ENCODE data around the gene TMEM38B.

TMEM38B gene

DNA sequence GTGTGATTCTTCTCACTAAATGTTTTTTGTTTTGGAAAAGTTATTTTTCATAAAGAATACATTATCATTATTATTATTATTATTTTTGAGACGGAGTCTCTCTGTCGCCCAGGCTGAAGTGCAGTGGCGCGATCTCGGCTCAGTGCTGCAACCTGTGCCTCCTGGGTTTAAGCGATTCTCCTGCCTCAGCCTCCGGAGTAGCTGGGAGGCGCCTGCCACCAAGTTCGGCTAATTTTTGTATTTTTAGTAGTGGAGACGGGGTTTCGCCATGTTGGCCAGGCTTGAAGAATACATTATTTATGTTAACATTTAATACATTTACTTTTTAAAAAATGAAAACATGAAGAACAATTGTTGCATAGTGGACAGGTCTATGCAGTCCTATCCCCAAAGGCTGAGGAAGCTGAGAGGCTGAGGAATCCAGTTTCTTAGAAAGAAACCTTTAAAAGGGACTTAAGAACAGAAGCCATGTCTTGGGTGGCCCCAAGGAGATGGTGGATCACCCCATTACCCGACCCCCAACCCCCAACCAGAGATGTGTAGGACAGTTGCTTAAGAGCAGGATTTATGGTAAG, 2.0 kb downstream of the TMEM38B start:
- no peak for DNase-seq (ENCODE audit: low read depth in 1 of 2, low spot score in 1 of 2)
- TF ChIP-seq SPI1 (IDR thresholded peaks at IDR 0.05; ENCODE audit: borderline replicate concordance, low read depth), result no peak
- TF ChIP-seq, protein P1, sequence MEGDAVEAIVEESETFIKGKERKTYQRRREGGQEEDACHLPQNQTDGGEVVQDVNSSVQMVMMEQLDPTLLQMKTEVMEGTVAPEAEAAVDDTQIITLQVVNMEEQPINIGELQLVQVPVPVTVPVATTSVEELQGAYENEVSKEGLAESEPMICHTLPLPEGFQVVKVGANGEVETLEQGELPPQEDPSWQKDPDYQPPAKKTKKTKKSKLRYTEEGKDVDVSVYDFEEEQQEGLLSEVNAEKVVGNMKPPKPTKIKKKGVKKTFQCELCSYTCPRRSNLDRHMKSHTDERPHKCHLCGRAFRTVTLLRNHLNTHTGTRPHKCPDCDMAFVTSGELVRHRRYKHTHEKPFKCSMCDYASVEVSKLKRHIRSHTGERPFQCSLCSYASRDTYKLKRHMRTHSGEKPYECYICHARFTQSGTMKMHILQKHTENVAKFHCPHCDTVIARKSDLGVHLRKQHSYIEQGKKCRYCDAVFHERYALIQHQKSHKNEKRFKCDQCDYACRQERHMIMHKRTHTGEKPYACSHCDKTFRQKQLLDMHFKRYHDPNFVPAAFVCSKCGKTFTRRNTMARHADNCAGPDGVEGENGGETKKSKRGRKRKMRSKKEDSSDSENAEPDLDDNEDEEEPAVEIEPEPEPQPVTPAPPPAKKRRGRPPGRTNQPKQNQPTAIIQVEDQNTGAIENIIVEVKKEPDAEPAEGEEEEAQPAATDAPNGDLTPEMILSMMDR (IDR thresholded peaks at IDR 0.05; ENCODE audit: insufficient read depth, low read length), result no peak
- TF ChIP-seq, protein P2, sequence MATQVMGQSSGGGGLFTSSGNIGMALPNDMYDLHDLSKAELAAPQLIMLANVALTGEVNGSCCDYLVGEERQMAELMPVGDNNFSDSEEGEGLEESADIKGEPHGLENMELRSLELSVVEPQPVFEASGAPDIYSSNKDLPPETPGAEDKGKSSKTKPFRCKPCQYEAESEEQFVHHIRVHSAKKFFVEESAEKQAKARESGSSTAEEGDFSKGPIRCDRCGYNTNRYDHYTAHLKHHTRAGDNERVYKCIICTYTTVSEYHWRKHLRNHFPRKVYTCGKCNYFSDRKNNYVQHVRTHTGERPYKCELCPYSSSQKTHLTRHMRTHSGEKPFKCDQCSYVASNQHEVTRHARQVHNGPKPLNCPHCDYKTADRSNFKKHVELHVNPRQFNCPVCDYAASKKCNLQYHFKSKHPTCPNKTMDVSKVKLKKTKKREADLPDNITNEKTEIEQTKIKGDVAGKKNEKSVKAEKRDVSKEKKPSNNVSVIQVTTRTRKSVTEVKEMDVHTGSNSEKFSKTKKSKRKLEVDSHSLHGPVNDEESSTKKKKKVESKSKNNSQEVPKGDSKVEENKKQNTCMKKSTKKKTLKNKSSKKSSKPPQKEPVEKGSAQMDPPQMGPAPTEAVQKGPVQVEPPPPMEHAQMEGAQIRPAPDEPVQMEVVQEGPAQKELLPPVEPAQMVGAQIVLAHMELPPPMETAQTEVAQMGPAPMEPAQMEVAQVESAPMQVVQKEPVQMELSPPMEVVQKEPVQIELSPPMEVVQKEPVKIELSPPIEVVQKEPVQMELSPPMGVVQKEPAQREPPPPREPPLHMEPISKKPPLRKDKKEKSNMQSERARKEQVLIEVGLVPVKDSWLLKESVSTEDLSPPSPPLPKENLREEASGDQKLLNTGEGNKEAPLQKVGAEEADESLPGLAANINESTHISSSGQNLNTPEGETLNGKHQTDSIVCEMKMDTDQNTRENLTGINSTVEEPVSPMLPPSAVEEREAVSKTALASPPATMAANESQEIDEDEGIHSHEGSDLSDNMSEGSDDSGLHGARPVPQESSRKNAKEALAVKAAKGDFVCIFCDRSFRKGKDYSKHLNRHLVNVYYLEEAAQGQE (IDR thresholded peaks at IDR 0.05; ENCODE audit: insufficient replicate concordance, low read depth), result no peak
- Histone ChIP-seq H3K27ac (replicated peaks) (no peak overlapping the region), H3K27me3 (ENCODE audit: insufficient read depth, poor library complexity, severe bottlenecking) (no peaks in the 10 kb centered on the region), H3K4me3 (replicated peaks; ENCODE audit: insufficient read depth, low read length) (no peak overlapping the region)

DNA sequence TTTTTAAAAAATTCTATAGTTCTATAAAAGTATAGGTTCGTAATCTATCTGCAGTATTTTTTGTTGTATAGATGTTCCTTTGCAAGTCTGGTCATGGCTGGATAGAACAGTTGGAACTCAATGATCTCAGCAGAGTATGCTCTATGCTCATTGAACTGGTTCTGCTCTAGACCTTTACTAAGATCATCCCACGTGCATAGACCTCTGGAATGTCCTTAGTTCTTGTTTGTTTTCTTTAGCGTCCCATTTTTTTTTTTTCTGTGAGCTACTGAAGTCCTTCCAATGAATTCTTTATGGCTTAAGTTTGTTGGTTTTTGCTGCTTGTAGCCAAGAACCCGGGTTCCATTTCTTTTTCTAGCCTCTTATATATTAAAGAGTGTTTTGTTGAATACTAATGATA, 3.5 kb downstream of the TMEM38B start:
- no peaks in the 10 kb centered on the region for H3K27me3 ChIP-seq (ENCODE audit: insufficient read depth, poor library complexity, severe bottlenecking)
- no peak for TF ChIP-seq SPI1 (IDR thresholded peaks at IDR 0.05; ENCODE audit: borderline replicate concordance, low read depth)
- TF ChIP-seq, protein P1 (IDR thresholded peaks at IDR 0.05; ENCODE audit: insufficient read depth, low read length), result no peak
- TF ChIP-seq, protein P2 (IDR thresholded peaks at IDR 0.05; ENCODE audit: insufficient replicate concordance, low read depth), result no peak
- no peak for TF ChIP-seq GABPA (IDR thresholded peaks at IDR 0.05; ENCODE audit: low read depth)
- no peak for TF ChIP-seq POLR2AphosphoS5 (IDR thresholded peaks at IDR 0.05; ENCODE audit: low read depth)
- H3K27ac ChIP-seq (replicated peaks), result no peak overlapping the region
- no peak overlapping the region for H3K4me3 ChIP-seq (replicated peaks; ENCODE audit: insufficient read depth, low read length)
- DNase-seq (ENCODE audit: low read depth in 1 of 2, low spot score in 1 of 2), result no peak

DNA sequence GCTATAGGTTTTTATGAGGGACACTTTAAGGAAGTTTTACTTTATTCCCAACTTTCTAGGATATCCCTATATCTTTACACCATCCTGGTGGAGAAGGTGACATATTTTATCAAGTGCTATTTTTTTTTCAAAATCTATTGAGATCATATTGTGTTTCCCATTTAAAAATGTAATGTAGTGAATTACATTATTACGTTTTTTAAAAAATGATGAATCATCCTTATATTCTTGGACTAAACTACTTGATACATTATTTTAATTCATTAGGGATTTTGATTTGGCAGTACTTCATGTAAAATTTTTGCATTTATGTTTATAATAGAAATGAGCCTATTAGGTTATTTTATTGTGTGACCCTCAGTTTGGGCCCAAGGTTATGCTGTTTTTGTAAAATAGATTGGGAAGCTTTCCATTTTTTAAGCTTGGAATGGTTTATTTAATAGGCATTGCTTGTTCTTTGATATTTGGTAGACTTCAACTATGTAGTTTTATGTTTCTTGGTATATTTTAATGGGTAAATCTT, 4.1 kb downstream of the TMEM38B start:
- H3K4me3 ChIP-seq (replicated peaks; ENCODE audit: insufficient read depth, low read length), result no peak overlapping the region
- no peaks in the 10 kb centered on the region for H3K27me3 ChIP-seq (ENCODE audit: insufficient read depth, poor library complexity, severe bottlenecking)
- H3K27ac ChIP-seq (replicated peaks), result no peak overlapping the region
- DNase-seq (ENCODE audit: low read depth in 1 of 2, low spot score in 1 of 2), result no peak
- TF ChIP-seq, protein P2 (IDR thresholded peaks at IDR 0.05; ENCODE audit: insufficient replicate concordance, low read depth), result no peak
- no peak for TF ChIP-seq POLR2AphosphoS5 (IDR thresholded peaks at IDR 0.05; ENCODE audit: low read depth)
- TF ChIP-seq SPI1 (IDR thresholded peaks at IDR 0.05; ENCODE audit: borderline replicate concordance, low read depth), result no peak
- no peak for TF ChIP-seq GABPA (IDR thresholded peaks at IDR 0.05; ENCODE audit: low read depth)
- TF ChIP-seq, protein P1 (IDR thresholded peaks at IDR 0.05; ENCODE audit: insufficient read depth, low read length), result no peak

All from HL-60 (cell line).